T-helper 17 cell (primary cell): ENCODE measurements around the gene ZNF112. TPM values are rescaled to one million over a fixed set of nuclear protein-coding genes. Genes with fewer than 3 reads are reported as not detected.
A peak's percentile ranks its signal among the peaks of the same experiment; 100 is the strongest.

Experiments
- ATAC-seq: fragments of 150-1000 bp; cut with Tn5 transposase; 2 replicates; pipeline ENCODE4 v1.10.0; 2021; ENCODE audit warnings: mild to moderate bottlenecking, moderate library complexity
- DNase-seq, 3 donors: peaks; one replicate each; pipeline versions ENCODE4 v3.0.0 to v3.0.0-alpha.2; 2020 to 2021
- H3K9me3 ChIP-seq: one replicate; pipeline ENCODE4 v1.7.0; 2013; ENCODE audit warnings: low read length, mild to moderate bottlenecking; ENCODE audit not compliant: control insufficient read depth, poor library complexity, severe bottlenecking
- H3K27ac Mint-ChIP-seq: one replicate; pipeline ENCODE4 v1.8.0; 2022; ENCODE audit warnings: mild to moderate bottlenecking, moderate library complexity, mixed read lengths
- H3K27me3 Mint-ChIP-seq: one replicate; pipeline ENCODE4 v1.8.0; 2022; ENCODE audit warnings: mixed read lengths
- H3K36me3 Mint-ChIP-seq: one replicate; pipeline ENCODE4 v1.8.0; 2022; ENCODE audit warnings: low read depth, mixed read lengths
- H3K4me1 Mint-ChIP-seq: one replicate; pipeline ENCODE4 v1.8.0; 2022; ENCODE audit warnings: mild to moderate bottlenecking, mixed read lengths
- H3K4me3 Mint-ChIP-seq: one replicate; pipeline ENCODE4 v1.8.0; 2022; ENCODE audit warnings: mild to moderate bottlenecking, moderate library complexity, mixed read lengths
- total RNA-seq, 4 donors: library from RNA in 2 of 4; stranded (reverse) in 2 of 4; gene quantifications; one replicate each; pipeline ENCODE4 v1.2.3 and lab custom pipeline; 2022 to 2026

Gene ZNF112
- total RNA-seq, 2 donors from 2014 or later: not detected

DNA sequence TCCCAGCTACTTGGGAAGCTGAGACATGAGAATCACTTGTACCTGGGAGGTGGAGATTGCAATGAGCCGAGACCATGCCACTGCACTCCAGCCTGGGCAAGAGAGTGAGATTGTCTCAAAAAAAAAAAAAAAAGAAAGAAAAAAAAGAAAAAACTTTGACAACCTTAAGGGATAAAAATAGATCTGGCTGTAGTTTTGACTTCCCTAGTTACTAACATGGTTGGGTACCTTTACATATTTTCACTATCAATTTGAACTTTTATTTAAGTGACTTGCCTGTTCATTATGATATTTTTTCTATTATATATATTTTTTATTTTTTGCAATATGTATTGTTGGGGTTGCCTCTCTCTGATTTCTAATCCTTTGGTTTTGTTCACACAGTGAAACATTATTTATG lies 43.2 kb downstream of the ZNF112 start:
- Mint-ChIP-seq H3K4me3 (no peak overlapping the region), H3K36me3 (no peaks in the 10 kb centered on the region), H3K27ac (no peak overlapping the region), H3K27me3 (no peaks in the 10 kb centered on the region), H3K4me1 (no peaks in the 10 kb centered on the region)
- H3K9me3 ChIP-seq: no peaks in the 10 kb centered on the region
- ATAC-seq (no peak), DNase-seq (no peak)

GRCh38 chr19:44308011-44308410 lies 48.5 kb downstream of the ZNF112 start:
- Mint-ChIP-seq H3K4me3 (no peak overlapping the region), H3K27me3 (no peaks in the 10 kb centered on the region), H3K4me1 (peaks cover 9% of the 10 kb centered on the region), H3K27ac (no peak overlapping the region), H3K36me3 (no peaks in the 10 kb centered on the region)
- no peaks in the 10 kb centered on the region for H3K9me3 ChIP-seq
- no peak for ATAC-seq
- no peak for DNase-seq

DNA sequence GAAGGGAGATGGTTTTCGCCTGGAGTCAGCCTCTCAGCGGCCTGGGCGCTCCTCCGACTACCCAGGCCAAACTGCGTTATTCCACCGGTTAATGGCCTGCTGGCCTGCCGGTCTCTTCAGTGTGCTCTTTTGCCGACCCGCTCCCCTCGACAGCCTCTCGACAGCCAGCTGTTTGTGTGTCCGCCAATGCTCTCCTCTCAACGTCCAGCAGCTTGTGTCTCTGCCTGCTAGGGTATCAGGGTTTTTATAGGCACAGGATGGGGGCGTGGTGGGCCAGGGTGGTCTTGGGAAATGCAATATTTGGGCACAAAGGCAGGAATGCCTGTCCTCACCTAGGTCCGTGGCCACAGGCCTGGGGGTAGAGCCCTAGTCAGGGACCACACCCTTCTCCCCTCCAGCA lies 50.2 kb downstream of the ZNF112 start:
- H3K27ac Mint-ChIP-seq: no peak overlapping the region

DNA sequence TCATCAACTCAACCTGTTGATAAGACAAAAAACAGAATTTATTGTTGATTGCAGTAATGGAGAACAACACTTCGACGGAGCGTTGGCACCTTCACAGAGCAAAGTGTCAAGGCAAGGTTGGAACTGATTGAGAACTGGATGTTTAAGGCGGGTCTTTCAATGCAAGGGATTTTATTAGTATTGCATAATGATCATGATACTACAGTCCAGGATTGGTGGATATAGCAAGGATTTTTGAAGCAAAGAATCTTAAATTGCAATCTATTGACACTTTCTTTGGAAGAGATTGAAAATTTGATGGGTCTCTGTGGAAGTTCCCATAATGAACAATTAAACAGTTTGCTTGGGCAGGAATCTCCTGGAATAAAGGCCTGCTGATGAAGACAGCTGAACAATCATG lies 51.0 kb downstream of the ZNF112 start:
- H3K9me3 ChIP-seq: no peaks in the 10 kb centered on the region
- H3K27me3 Mint-ChIP-seq: no peaks in the 10 kb centered on the region
- ATAC-seq (no peak), DNase-seq (no peak)
- peak overlapping the region; percentile 3 for H3K4me3 Mint-ChIP-seq
- peaks cover 5% of the 10 kb centered on the region for H3K36me3 Mint-ChIP-seq
- peak overlapping the region; percentile 87 for H3K27ac Mint-ChIP-seq
- H3K4me1 Mint-ChIP-seq: peaks cover 11% of the 10 kb centered on the region

More for the DNA sequence above, 50.2 kb downstream of the ZNF112 start:
- DNase-seq: no peak
- peaks cover 2% of the 10 kb centered on the region for H3K36me3 Mint-ChIP-seq
- no peaks in the 10 kb centered on the region for H3K9me3 ChIP-seq
- H3K27me3 Mint-ChIP-seq: no peaks in the 10 kb centered on the region
- peaks cover 9% of the 10 kb centered on the region for H3K4me1 Mint-ChIP-seq
- ATAC-seq: no peak
- no peak overlapping the region for H3K4me3 Mint-ChIP-seq

DNA sequence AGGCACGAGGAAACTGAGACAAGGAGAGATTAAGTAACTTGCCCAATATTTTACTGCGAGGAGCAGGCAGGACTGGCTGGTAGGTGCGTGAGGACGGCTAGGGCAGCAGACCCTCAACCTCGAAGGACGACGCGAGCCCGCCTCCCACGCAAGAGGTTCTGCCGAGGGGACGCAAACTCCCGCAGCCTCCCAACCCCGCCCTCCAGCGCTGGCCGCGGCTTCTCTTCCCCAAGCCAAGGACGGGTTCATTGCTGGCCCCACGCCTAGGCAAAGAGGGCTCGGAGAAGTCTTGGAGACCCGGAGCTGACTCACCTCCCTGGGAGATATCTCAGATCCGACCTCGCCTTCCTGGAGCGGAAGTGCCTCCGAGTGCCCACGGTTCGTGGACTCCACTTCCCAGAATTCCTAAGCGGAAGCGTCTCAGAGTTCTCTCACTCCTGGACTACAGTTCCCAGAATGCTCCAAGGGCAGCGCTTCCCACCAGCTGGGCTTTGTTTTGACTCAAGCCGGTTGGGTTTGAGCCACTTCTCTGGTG lies 51.8 kb downstream of the ZNF112 start, which contains the start of gene ZNF235:
ZNF235 (minus strand) TSS at position 367 of the 535 bp plus-strand sequence. CDS start 1,621 bp downstream, outside the sequence.
- ATAC-seq (peak; percentile 99), DNase-seq (peak; percentile 29 to 41 (median 37))
- H3K27me3 Mint-ChIP-seq: no peaks in the 10 kb centered on the region
- H3K9me3 ChIP-seq: no peaks in the 10 kb centered on the region
- H3K36me3 Mint-ChIP-seq: peaks cover 6% of the 10 kb centered on the region
- H3K4me1 Mint-ChIP-seq: peaks cover 11% of the 10 kb centered on the region
- peak within 1 kb of the TSS; percentile 87 for H3K27ac Mint-ChIP-seq
- H3K4me3 Mint-ChIP-seq: peak within 1 kb of the TSS; percentile 88

GRCh38 chr19:44303976-44304568 lies 52.4 kb downstream of the ZNF112 start:
- H3K4me3 Mint-ChIP-seq: peak overlapping the region; percentile 88
- peaks cover 9% of the 10 kb centered on the region for H3K36me3 Mint-ChIP-seq

GRCh38 chr19:44303320-44303719 lies 53.2 kb downstream of the ZNF112 start:
- DNase-seq: no peak
- H3K9me3 ChIP-seq: no peaks in the 10 kb centered on the region
- H3K27me3 Mint-ChIP-seq: no peaks in the 10 kb centered on the region
- no peak overlapping the region for H3K27ac Mint-ChIP-seq
- H3K4me3 Mint-ChIP-seq: peak overlapping the region; percentile 88
- H3K36me3 Mint-ChIP-seq: peaks cover 9% of the 10 kb centered on the region
- H3K4me1 Mint-ChIP-seq: peaks cover 11% of the 10 kb centered on the region
- no peak for ATAC-seq

More at GRCh38 chr19:44303976-44304568, 52.4 kb downstream of the ZNF112 start:
- DNase-seq: no peak
- no peak for ATAC-seq
- no peaks in the 10 kb centered on the region for H3K9me3 ChIP-seq
- peak overlapping the region; percentile 87 for H3K27ac Mint-ChIP-seq
- H3K27me3 Mint-ChIP-seq: no peaks in the 10 kb centered on the region
- peaks cover 11% of the 10 kb centered on the region for H3K4me1 Mint-ChIP-seq

DNA sequence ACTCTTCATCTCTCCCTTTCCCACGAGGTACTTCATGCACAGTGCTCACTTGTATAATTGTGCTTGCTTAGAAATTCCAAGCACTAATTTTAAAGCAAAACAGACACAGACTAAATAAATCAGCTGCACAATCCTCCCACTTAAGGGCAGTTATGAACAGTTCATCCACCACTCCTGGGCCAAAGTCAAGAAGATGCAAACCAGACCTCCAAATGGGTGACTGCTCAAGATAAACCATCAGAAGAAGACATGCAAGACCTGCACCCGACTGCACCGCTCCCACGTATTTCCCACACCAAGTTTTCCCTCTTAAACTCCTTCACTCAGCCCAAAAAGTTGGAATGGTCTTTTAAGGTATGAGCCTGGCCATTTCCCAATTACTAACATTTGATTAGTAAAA lies 71.5 kb downstream of the ZNF112 start:
- Mint-ChIP-seq H3K4me1 (no peaks in the 10 kb centered on the region), H3K27ac (no peak overlapping the region), H3K4me3 (no peak overlapping the region), H3K36me3 (no peaks in the 10 kb centered on the region), H3K27me3 (no peaks in the 10 kb centered on the region)
- ATAC-seq: no peak
- DNase-seq: no peak
- peaks cover 27% of the 10 kb centered on the region for H3K9me3 ChIP-seq

GRCh38 chr19:44282846-44283245 lies 73.6 kb downstream of the ZNF112 start:
- no peak for ATAC-seq
- H3K36me3 Mint-ChIP-seq: peaks cover 1% of the 10 kb centered on the region

DNA sequence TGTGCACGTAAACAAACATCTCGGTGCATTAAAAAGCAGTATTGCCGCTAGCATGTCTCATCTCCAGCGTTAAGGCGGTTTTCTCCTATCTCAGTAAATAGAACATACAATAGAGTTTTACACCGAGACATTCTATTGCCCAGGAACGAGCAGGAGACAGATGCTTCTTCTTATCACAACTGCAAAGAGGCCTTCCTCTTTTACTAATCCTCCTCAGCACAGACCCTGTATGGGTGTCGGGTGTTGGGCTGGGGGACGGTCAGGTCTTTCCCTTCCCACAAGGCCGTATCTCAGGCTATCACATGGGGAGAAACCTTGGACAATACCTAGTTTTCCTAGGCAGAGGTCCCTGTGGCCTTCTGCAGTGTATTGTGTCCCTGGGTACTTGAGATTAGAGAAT lies 75.6 kb downstream of the ZNF112 start:
- peaks cover 2% of the 10 kb centered on the region for H3K36me3 Mint-ChIP-seq
- no peak overlapping the region for H3K27ac Mint-ChIP-seq
- H3K9me3 ChIP-seq: peaks cover 9% of the 10 kb centered on the region
- H3K27me3 Mint-ChIP-seq: no peaks in the 10 kb centered on the region
- no peaks in the 10 kb centered on the region for H3K4me1 Mint-ChIP-seq
- DNase-seq: no peak
- H3K4me3 Mint-ChIP-seq: no peak overlapping the region
- no peak for ATAC-seq

More at GRCh38 chr19:44282846-44283245, 73.6 kb downstream of the ZNF112 start:
- Mint-ChIP-seq H3K27me3 (no peaks in the 10 kb centered on the region), H3K4me1 (no peaks in the 10 kb centered on the region), H3K27ac (no peak overlapping the region), H3K4me3 (no peak overlapping the region)
- H3K9me3 ChIP-seq: peaks cover 13% of the 10 kb centered on the region
- DNase-seq: no peak

DNA sequence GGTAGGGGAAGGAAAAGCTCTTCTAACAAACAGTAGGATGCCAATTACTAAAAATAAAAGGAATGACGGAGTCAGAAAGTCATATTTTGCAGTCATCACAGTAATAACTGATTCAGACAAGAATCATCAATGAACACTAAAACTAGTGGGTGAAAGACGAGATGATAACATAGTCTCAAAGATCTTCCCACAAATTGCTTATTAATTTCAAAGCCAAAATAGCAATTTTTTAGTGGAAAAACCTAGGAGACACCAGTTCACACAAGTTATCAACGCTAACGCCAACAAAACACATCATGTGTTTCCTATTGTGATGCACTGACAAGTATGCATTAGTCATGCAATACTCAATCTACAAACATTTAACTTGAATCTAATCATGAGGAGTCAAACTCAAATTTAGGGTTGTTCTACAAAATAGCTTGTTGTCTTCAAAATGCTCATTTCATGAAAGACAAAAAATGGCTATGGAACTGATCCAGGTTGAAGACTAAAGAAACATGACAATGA lies 78.2 kb downstream of the ZNF112 start:
- ATAC-seq: no peak
- Mint-ChIP-seq H3K36me3 (peaks cover 2% of the 10 kb centered on the region), H3K4me3 (no peak overlapping the region), H3K27me3 (no peaks in the 10 kb centered on the region), H3K27ac (no peak overlapping the region), H3K4me1 (no peaks in the 10 kb centered on the region)
- H3K9me3 ChIP-seq: peaks cover 21% of the 10 kb centered on the region
- no peak for DNase-seq

DNA sequence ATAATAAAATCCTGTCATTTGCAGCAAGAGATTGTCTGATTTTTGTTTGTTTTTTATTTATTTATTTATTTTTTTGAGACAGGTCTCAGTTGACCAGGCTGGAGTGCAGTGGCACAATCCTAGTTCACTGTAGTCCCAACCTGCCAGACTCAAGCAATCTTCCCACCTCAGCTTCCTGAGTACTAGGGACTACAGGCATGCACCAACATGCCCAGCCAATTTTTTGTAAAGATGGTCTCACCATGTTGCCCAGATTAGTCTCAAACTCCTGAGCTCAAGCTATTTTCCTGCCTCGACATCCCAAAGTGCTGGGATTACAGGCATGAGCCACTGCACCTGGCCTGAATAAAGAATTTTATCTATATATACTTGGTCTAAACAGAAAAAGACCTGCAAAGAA lies 79.1 kb downstream of the ZNF112 start:
- Mint-ChIP-seq H3K4me3 (no peak overlapping the region), H3K36me3 (peaks cover 6% of the 10 kb centered on the region), H3K4me1 (no peaks in the 10 kb centered on the region), H3K27me3 (no peaks in the 10 kb centered on the region), H3K27ac (no peak overlapping the region)
- DNase-seq (no peak), ATAC-seq (no peak)
- peaks cover 21% of the 10 kb centered on the region for H3K9me3 ChIP-seq
